Measurements from ENCODE around the gene ZNRD2.

ZNRD2 gene

GRCh38 chr11:65538232-65538914 is 31.9 kb upstream of the ZNRD2 start:
- DNase-seq (ENCODE audit: low read depth), result no peak

GRCh38 chr11:65538915-65539743 is 31.1 kb upstream of the ZNRD2 start:
- DNase-seq (ENCODE audit: low read depth), result no peak

- no peak for DNase-seq (ENCODE audit: low read depth)
These were observed 30.5 kb upstream of the ZNRD2 start for GRCh38 chr11:65539744-65540289.

GRCh38 chr11:65540290-65541092 is 29.8 kb upstream of the ZNRD2 start:
- DNase-seq (ENCODE audit: low read depth), result peak; percentile 73

GRCh38 chr11:65541093-65541982 is 28.9 kb upstream of the ZNRD2 start:
- no peak for DNase-seq (ENCODE audit: low read depth)

- DNase-seq (ENCODE audit: low read depth), result no peak
These were observed 27.4 kb upstream of the ZNRD2 start for GRCh38 chr11:65542738-65543390.

GRCh38 chr11:65545853-65546216 is 24.4 kb upstream of the ZNRD2 start:
- no peak for DNase-seq (ENCODE audit: low read depth)

GRCh38 chr11:65546217-65546958 is 23.9 kb upstream of the ZNRD2 start:
- DNase-seq (ENCODE audit: low read depth), result no peak

GRCh38 chr11:65547446-65548125 is 22.7 kb upstream of the ZNRD2 start:
- DNase-seq (ENCODE audit: low read depth), result no peak

- no peak for DNase-seq (ENCODE audit: low read depth)
These were observed 21.9 kb upstream of the ZNRD2 start for GRCh38 chr11:65548395-65548794.

- DNase-seq (ENCODE audit: low read depth), result no peak
These were observed 21.2 kb upstream of the ZNRD2 start for GRCh38 chr11:65549096-65549495.

- no peak for DNase-seq (ENCODE audit: low read depth)
These were observed 18.5 kb upstream of the ZNRD2 start for GRCh38 chr11:65551572-65552387.

- no peak for DNase-seq (ENCODE audit: low read depth)
These were observed 17.8 kb upstream of the ZNRD2 start for GRCh38 chr11:65552388-65552951.

- no peak for DNase-seq (ENCODE audit: low read depth)
These were observed 16.8 kb upstream of the ZNRD2 start for GRCh38 chr11:65553301-65554001.

- DNase-seq (ENCODE audit: low read depth), result no peak
These were observed 16.0 kb upstream of the ZNRD2 start for GRCh38 chr11:65554057-65554818.

GRCh38 chr11:65554842-65555430 is 15.3 kb upstream of the ZNRD2 start:
- DNase-seq (ENCODE audit: low read depth), result no peak
